ENCODE measurements around the gene PDSS2. TPM values are rescaled to one million over a fixed set of nuclear protein-coding genes. Genes with fewer than 3 reads are reported as not detected.

Gene PDSS2
- total RNA-seq, 1 experiment from 2014 or later = 14.8 TPM

DNA sequence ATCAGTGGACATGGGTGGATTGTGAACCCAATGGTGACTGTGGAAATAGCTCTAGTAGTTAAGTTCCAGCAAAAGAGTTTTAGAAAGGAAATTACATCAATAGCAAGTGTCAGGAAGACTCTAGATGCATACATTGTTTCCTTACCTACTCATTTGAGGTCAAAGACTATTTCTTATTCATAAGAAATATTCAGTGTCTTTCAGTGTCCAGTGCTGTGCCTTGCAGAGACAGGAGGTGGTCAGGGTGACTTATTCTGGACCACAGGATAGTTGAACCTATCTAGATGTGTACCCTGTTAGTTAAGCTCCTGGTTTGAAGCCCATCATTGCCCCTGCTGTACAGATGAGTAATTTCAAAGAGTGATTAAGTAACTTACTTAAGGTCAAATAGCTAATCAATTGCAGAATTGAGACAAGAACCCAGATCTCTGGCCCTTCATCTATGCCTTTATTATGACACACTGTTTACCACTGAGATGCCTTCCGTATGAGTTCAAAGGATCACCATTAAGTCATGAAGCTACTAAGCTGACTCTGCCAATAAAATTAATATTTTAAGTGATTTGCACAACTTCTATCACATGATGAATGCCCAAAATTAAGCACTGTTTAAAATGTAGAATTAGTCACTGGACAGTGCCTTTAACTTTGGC is 136.1 kb downstream of the PDSS2 start:
- intact Hi-C loops (cut with micrococcal nuclease; ENCODE audit: unreplicated experiment) = no loop called here
- BruUV-seq (replicated peaks) = no TSS peak
- Mint-ChIP-seq H3K4me1 (ENCODE audit: low read depth, unreplicated experiment) (no peaks in the 10 kb centered on the region), H3K27ac (ENCODE audit: unreplicated experiment) (no peak overlapping the region), H3K4me3 (ENCODE audit: low read depth, unreplicated experiment) (no peak overlapping the region), H3K36me3 (ENCODE audit: insufficient read depth, unreplicated experiment) (no peaks in the 10 kb centered on the region), H3K9me3 (ENCODE audit: low read depth, unreplicated experiment) (no peaks in the 10 kb centered on the region), H3K27me3 (ENCODE audit: unreplicated experiment) (no peaks in the 10 kb centered on the region)
- no peak for DNase-seq
- CTCF ChIA-PET = no interaction called here
- TF ChIP-seq CTCF (IDR thresholded peaks at IDR 0.05; ENCODE audit: unreplicated experiment) = no peak

DNA sequence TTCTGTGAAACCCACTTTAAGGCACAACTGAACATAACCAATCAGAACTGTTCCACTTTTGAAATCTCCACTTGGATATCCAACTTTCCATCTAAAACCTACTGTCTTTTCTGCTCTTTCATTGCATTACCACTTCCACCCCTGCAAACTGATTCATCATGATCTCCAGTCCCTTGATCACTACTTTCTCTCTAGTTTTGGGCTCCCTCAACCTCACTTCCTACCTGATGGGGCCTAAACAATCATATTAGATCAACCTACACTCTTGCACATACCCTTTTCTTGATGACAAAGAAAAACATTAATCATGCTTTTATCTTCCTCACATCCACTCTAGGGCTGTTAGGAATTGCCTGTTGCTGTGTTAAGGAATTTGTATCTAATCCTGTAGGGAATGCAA is 137.6 kb downstream of the PDSS2 start:
- Mint-ChIP-seq H3K27me3 (ENCODE audit: unreplicated experiment) (no peaks in the 10 kb centered on the region), H3K4me3 (ENCODE audit: low read depth, unreplicated experiment) (no peak overlapping the region), H3K9me3 (ENCODE audit: low read depth, unreplicated experiment) (no peaks in the 10 kb centered on the region), H3K36me3 (ENCODE audit: insufficient read depth, unreplicated experiment) (no peaks in the 10 kb centered on the region), H3K4me1 (ENCODE audit: low read depth, unreplicated experiment) (no peaks in the 10 kb centered on the region), H3K27ac (ENCODE audit: unreplicated experiment) (no peak overlapping the region)
- TF ChIP-seq CTCF (IDR thresholded peaks at IDR 0.05; ENCODE audit: unreplicated experiment) = no peak
- no peak for DNase-seq
- BruUV-seq (replicated peaks) = no TSS peak
- intact Hi-C loops (cut with micrococcal nuclease; ENCODE audit: unreplicated experiment) = no loop called here
- CTCF ChIA-PET = no interaction called here

GRCh38 chr6:107319906-107320530 is 139.3 kb downstream of the PDSS2 start:
- no peaks in the 10 kb centered on the region for H3K36me3 Mint-ChIP-seq (ENCODE audit: insufficient read depth, unreplicated experiment)
- no peaks in the 10 kb centered on the region for H3K9me3 Mint-ChIP-seq (ENCODE audit: low read depth, unreplicated experiment)
- CTCF ChIA-PET = no interaction called here
- no peak for TF ChIP-seq CTCF (IDR thresholded peaks at IDR 0.05; ENCODE audit: unreplicated experiment)
- DNase-seq = no peak
- BruUV-seq (replicated peaks) = no TSS peak
- H3K27ac Mint-ChIP-seq (ENCODE audit: unreplicated experiment) = no peak overlapping the region
- intact Hi-C loops (cut with micrococcal nuclease; ENCODE audit: unreplicated experiment) = loop anchor here (2.0 kb wide), 1 partner anchor 139 kb away; the partner anchor contains the start of gene PDSS2
- no peaks in the 10 kb centered on the region for H3K27me3 Mint-ChIP-seq (ENCODE audit: unreplicated experiment)
- no peaks in the 10 kb centered on the region for H3K4me1 Mint-ChIP-seq (ENCODE audit: low read depth, unreplicated experiment)
- no peak overlapping the region for H3K4me3 Mint-ChIP-seq (ENCODE audit: low read depth, unreplicated experiment)

- TF ChIP-seq CTCF (IDR thresholded peaks at IDR 0.05; ENCODE audit: unreplicated experiment) = peak; percentile 47
- Mint-ChIP-seq H3K4me3 (ENCODE audit: low read depth, unreplicated experiment) (no peak overlapping the region), H3K9me3 (ENCODE audit: low read depth, unreplicated experiment) (no peaks in the 10 kb centered on the region), H3K4me1 (ENCODE audit: low read depth, unreplicated experiment) (no peaks in the 10 kb centered on the region), H3K36me3 (ENCODE audit: insufficient read depth, unreplicated experiment) (no peaks in the 10 kb centered on the region), H3K27me3 (ENCODE audit: unreplicated experiment) (no peaks in the 10 kb centered on the region), H3K27ac (ENCODE audit: unreplicated experiment) (no peak overlapping the region)
- BruUV-seq (replicated peaks) = no TSS peak
- intact Hi-C loops (cut with micrococcal nuclease; ENCODE audit: unreplicated experiment) = loop anchor here (1.0 to 2.0 kb wide), 2 partner anchors 141 to 357 kb away; partner anchors contain the start of gene PDSS2
- DNase-seq = peak; percentile 60
- CTCF ChIA-PET = interaction anchor here (0.5 to 1.2 kb wide), 14 partner anchors 25 to 631 kb away, joined by 3 to 10 read pairs (median 3); partner anchors contain the start of gene PDSS2
Observed at GRCh38 chr6:107318100-107318736, 141.1 kb downstream of the PDSS2 start.
